HG03175 (cell line): ENCODE measurements around the gene PCP4L1.
A peak's percentile ranks its signal among the peaks of the same experiment; 100 is the strongest.
"Not testable (repeated sequence)": the region's sequence is repeated elsewhere in the genome, so short reads cannot be mapped to it uniquely, and the experiment has no call there.

Experiments used
- ATAC-seq: cut with Tn5 transposase; IDR thresholded peaks from one replicate; pipeline ENCODE4 v1.9.1; 2021; ENCODE audit warnings: mild to moderate bottlenecking, moderate library complexity; ENCODE audit not compliant: unreplicated experiment

The PCP4L1 gene

GRCh38 chr1:161313554-161314200, 55.1 kb downstream of the PCP4L1 start:
- no peak for ATAC-seq

DNA sequence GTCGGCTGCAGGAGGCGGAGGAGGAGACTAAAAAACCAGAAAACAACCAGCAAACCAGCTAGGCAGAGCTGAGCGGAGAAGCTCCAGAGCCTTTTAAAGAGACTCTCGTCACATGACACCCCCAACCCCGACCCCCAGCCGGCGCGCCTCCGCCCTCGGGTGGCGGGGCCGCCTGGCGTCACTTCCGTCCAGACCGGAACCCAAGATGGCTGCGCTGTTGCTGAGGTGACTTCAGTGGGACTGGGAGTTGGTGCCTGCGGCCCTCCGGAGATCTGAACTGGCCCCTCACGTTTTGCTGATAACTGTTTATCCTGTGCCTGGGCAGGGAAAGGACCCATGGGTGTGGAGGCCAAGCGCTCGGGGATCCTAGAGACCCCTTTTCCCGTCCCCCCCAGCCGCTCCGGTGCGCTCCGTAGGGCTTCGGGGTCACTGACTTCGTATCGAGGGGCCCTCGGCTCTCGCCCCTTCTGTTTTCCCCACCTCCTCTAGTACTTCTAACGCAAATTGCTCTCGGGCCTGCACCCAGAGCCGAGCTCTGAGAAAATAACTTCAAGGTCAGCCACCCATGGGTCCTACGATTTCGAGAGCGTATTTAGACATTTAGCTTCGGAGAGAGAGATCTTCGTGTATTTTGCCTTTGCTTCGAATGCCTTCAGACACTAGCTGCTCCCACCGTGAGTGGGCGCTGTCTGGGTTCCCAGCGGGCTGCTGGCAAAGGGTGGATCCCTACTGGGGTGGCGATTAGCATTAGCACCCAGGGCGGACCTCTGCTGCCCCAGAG, 55.8 kb downstream of the PCP4L1 start, which contains the start of gene SDHC:
Gene SDHC (plus strand): TSS at position 181 of the 781 bp plus-strand sequence. CDS start 25 bp downstream, at position 206.
- ATAC-seq, result peak; percentile 98

- not testable (repeated sequence) for ATAC-seq
Measured at GRCh38 chr1:161315841-161316674, 57.5 kb downstream of the PCP4L1 start.

GRCh38 chr1:161324020-161324419, 65.5 kb downstream of the PCP4L1 start:
- ATAC-seq, result no peak

DNA sequence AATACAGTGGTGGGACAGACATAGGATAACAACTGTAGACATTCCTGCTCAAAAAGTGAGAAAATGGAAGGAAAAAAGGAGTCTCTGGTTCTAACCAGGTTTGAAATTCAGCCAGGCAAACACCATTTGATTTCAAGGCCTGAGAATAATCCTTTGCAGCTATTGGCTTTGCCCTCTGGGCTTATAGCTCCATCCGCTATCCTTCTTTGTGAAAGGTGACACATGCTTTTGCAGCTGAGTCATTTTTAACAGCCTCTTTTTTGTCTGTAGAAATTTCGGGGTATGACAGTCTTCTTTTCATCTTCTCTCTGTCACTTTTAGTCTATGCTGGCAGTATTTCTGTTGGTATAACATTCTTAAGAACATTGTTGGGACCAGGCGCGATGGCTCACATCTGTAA, 71.8 kb downstream of the PCP4L1 start:
- no peak for ATAC-seq

- ATAC-seq, result no peak
Measured at GRCh38 chr1:161333166-161333565, 74.6 kb downstream of the PCP4L1 start.
